HG03442 (cell line): ENCODE data around the gene NLGN2.
A peak's percentile ranks its signal among the peaks of the same experiment; 100 is the strongest.
"Not testable (repeated sequence)": the region's sequence is repeated elsewhere in the genome, so short reads cannot be mapped to it uniquely, and the experiment has no call there.

ENCODE experiments used
- ATAC-seq: cut with Tn5 transposase; IDR thresholded peaks from one replicate; pipeline ENCODE4 v1.9.1; 2021; ENCODE audit warnings: mild to moderate bottlenecking, moderate library complexity; ENCODE audit not compliant: unreplicated experiment

Gene NLGN2

DNA sequence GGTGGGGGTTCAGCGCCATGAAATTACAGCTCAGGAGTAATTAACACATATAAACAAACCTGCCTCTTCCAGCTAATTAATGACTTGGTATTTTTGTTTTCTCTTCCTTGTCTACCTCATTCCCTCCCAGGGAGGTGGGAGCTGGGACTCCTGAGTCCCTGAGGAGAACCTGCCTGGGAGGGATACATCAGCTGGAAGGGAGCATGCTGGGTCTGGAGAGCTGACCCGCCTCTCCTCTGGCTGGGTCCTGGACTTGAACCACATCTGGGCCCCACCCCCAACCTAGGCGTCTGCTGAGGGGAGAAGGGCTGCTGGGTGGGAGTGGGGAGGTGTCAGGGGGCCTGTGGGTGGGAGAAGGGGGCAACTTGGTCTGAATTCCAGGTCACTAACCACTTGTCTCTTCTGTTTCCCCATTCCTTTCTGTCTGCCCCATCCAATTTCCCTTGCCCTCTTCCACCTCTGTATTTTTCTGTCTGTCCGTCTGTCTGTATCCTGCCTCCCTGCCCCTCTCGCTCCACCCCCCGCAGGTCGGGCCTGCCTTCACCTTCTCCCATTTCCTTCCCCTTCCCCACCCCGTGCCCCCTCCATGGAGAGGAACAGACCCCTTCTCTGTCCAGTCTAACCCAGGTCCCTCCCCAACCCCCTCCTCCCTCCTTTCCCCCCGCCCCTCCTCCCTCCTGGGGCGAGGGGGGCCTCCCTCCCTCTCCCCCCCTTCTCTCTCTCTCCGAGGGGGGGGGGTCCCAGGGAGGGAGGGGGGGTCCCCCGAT is at the start of gene NLGN2:
Gene NLGN2, plus strand, starts transcription at position 361 of the 767 bp plus-strand sequence. CDS start 411 bp downstream, outside the sequence.
- no peak for ATAC-seq

DNA sequence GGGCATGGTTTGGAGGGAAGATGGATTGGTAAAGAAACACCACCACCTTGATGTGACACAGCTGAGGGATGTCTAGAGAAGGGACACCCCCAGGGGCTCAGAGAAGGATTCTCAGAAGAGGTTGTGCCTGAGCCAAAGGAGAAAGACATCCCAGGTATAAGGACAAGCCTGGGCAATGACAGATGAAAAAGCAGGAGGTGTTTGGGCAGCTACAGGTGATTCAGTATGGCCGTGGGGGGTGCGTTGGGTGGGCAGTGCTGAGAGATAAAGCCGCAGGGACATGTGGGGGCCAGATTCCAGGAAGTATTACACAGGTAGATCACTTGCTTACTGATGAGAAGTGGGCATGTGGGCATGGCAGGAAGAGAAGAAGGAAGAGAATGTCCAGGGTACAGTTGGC is 45.7 kb upstream of the NLGN2 start:
- no peak for ATAC-seq

DNA sequence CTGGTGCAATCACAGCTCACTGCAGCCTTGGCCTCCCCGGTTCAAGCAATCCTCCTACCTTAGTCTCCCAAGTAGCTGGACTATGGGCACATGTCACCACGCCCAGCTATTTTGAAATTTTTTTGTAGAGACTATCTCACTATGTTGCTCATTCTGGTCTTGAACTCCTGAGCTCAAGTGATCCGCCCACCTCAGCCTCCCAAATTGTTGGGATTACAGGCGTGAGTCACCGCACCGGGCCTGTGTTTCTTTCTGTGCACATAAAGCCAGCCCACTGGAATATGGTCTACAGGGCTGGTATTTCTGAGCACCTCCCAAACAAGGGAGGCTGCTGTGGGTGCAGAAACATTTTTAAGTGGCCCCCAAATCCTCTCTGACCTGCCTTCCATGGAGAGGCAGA is 44.3 kb upstream of the NLGN2 start:
- no peak for ATAC-seq

DNA sequence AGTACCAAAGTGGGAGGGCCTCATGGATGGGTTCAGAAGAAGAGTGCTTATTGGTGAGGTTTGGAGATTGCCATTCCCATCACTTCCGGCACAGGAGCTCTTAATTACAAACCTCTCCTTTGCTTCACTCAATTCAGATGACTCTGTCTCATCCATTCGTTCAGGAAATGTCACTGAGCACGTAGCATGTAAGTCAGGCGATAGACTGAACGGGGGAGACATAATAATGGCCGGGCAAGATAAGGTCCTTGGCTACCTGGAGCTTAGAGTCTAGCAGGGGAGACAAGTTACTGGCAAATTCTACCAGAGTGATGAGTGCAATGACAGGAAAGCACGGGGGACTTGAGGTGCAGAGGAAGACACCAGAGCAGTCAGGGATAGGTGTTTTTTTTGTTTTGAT is 41.7 kb upstream of the NLGN2 start:
- ATAC-seq, result not testable (repeated sequence)

DNA sequence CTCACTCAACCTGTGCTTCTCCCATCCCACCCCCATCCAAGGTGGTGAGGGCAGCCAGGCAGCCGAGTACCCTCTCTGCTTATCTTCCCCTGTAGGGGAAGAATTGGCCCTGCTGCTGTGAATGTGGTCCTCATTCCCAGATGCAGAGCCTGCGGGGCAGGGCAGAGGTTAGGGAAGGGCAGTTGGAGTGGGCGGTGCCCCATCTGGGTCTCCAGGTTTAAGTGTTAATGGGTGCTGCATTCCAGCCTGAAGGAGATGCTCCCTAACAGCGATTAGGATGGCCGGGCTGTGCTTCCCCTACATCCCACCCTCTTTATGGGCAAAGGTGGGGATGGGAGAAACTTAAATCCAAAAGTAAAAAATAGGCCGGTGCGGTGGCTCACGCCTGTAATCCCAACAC is 40.6 kb upstream of the NLGN2 start:
- no peak for ATAC-seq

- no peak for ATAC-seq
These were observed 39.6 kb upstream of the NLGN2 start for GRCh38 chr17:7367918-7368598.

GRCh38 chr17:7368599-7368994 is 39.0 kb upstream of the NLGN2 start:
- ATAC-seq, result not testable (repeated sequence)

DNA sequence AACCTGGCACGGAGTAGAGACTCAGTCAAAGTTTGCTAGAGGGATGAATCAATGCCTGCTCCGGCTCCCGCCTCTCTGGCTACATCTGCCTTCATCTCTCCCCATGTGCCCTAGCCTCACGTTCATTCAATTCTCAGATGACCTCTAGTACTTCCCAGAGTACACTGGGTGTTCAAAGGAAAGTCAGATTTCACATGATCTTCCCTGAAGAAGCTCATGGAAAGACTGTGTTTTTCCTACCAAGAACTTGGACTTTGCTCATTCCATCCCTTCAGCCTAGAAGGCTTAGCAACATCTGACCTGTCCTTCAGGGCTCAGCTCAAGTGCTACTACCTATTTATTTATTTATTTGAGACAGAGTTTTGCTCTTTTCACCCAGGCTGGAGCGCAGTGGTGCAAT is 37.8 kb upstream of the NLGN2 start:
- no peak for ATAC-seq

DNA sequence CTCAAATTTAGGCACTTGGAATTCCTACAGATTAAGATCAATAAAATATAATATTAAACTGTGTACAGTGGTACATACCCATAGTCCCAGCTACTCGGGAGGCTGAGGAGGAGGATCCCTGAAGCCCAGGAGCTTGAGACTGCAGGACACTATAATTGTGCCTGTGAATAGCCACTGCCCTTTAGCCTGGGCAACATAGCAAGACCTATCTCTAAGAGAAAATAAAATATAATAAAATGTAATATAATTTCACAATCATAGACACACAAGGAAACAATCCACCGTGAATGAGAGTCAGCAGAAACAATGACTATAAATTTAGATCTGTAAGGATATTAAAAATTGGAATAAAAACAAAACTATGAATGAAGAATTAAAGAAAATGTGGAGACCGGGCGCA is 36.8 kb upstream of the NLGN2 start:
- ATAC-seq, result no peak

GRCh38 chr17:7374353-7374752 is 33.3 kb upstream of the NLGN2 start:
- no peak for ATAC-seq

DNA sequence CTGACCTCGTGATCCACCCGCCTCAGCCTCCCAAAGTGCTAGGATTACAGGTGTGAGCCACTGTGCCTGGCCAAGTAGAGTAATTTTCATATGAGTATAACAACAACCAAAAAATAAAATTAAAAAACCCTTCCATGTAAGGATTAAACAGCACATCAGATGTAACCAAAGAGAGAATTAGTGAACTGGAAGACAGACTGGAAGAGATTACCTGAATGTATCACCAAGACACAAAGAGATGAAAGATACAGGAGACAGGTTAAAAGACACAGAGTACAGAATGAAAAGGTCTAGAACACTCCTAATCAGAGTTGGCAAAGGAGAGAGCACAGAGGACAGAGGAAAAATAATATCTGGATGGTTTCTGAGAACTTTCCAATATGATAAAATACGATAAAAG is 28.5 kb upstream of the NLGN2 start:
- ATAC-seq, result no peak

- no peak for ATAC-seq
These were observed 27.3 kb upstream of the NLGN2 start for GRCh38 chr17:7380321-7380720.

GRCh38 chr17:7380855-7381683 is 26.6 kb upstream of the NLGN2 start, which contains the start of gene TNK1:
TSS of gene TNK1 (plus strand) at chr17:7381089. CDS start at chr17:7382927, 1,838 bp downstream.
- no peak for ATAC-seq

DNA sequence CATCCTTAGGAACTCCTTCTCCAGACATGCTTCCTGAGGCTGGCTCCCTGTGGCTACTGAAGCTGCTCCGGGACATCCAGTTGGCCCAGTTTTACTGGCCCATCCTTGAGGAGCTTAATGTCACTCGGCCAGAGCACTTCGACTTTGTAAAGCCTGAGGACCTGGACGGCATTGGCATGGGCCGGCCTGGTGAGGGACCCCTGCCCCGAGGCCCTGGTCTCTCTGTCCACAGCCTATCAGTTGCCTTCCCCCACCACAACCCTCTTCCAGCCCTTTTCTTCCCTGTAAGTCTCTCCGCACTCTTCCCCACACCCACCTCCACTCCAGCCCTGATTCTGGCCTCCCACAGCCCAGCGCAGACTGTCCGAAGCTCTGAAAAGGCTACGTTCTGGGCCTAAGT is 24.7 kb upstream of the NLGN2 start:
- no peak for ATAC-seq

DNA sequence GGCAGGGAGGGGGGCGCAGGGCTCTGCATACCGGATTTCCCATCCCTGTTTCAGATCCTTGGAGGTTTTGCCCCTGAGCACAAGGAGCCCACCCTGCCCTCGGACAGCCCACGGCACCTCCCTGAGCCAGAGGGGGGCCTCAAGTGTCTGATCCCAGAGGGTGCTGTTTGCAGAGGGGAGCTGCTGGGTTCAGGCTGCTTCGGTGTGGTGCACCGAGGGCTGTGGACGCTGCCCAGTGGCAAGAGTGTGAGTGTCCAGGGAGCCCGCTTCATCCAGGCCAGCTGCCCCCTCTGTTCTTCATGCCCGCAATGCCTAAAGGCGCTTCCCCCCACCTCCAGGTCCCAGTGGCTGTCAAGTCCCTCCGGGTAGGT is 24.3 kb upstream of the NLGN2 start:
- ATAC-seq, result no peak

- ATAC-seq, result peak; percentile 60
These were observed 23.7 kb upstream of the NLGN2 start for GRCh38 chr17:7383742-7384488.

GRCh38 chr17:7384489-7385081 is 23.1 kb upstream of the NLGN2 start:
- ATAC-seq, result no peak

DNA sequence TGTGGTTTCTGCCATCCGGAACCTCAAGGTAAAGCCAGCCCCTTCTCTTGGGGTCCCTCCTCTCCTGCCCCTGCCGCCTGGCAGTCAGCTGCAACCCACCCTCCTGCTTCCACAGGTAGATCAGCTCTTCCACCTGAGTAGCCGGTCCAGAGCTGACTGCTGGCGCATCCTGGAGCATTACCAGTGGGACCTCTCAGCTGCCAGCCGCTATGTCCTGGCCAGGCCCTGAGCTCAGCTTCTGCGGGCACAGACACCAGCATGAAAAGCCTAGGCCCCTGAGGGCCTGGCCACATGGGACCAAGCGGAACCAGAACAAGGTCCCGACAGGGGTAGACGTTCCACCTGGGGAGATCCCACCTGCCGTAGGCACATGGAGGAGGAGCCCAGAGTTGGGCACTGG is 18.8 kb upstream of the NLGN2 start:
- ATAC-seq, result no peak

GRCh38 chr17:7389924-7390910 is 17.4 kb upstream of the NLGN2 start:
- no peak for ATAC-seq
